SK-N-SH (cell line): ENCODE measurements around the gene E4F1.

Source experiments
- EZH2phosphoT487 ChIP-seq: fragments of 200-600 bp; sonication (generic); IDR thresholded peaks from 2 replicates; pipeline ENCODE4 v1.6.1; 2017; ENCODE audit warnings: low read depth, mixed run types, mild to moderate bottlenecking, antibody characterized with exemption, moderate library complexity, borderline replicate concordance
- GABPA ChIP-seq: IDR thresholded peaks from 2 replicates; pipeline ENCODE4 v1.4.0; 2012; ENCODE audit warnings: low read depth, mild to moderate bottlenecking
- MXI1 ChIP-seq: IDR thresholded peaks from 2 replicates; pipeline ENCODE4 v1.6.1; 2012; ENCODE audit warnings: mild to moderate bottlenecking, low read depth, low read length, improper control_type of control experiment
- NFIC ChIP-seq: IDR thresholded peaks from 2 replicates; pipeline ENCODE4 v1.4.0; 2012; ENCODE audit warnings: borderline replicate concordance
- RAD21 ChIP-seq: IDR thresholded peaks from 2 replicates; pipeline ENCODE4 v1.6.1; 2012; ENCODE audit warnings: mild to moderate bottlenecking, low read length
- RFX5 ChIP-seq: IDR thresholded peaks from 2 replicates; pipeline ENCODE4 v1.6.1; 2012; ENCODE audit warnings: mild to moderate bottlenecking, improper control_type of control experiment, low read length
- TAF1 ChIP-seq: IDR thresholded peaks from 2 replicates; pipeline ENCODE4 v1.6.1; 2012; ENCODE audit warnings: low read depth, mild to moderate bottlenecking, low read length, moderate library complexity, borderline replicate concordance
- YY1 ChIP-seq: IDR thresholded peaks from 2 replicates; pipeline ENCODE4 v1.4.0; 2012; ENCODE audit warnings: low read depth, mild to moderate bottlenecking
- TF ChIP-seq, protein P1 (sequence below): IDR thresholded peaks from 2 replicates; pipeline ENCODE4 v1.6.1; 2012; ENCODE audit warnings: mild to moderate bottlenecking, low read depth, low read length, moderate library complexity
- TF ChIP-seq, protein P2 (sequence below): fragments of 200-600 bp; sonication (generic); IDR thresholded peaks from 2 replicates; pipeline ENCODE4 v1.6.1; 2017; ENCODE audit warnings: antibody characterized with exemption, mild to moderate bottlenecking, moderate library complexity
- TF ChIP-seq, protein P3 (sequence below): IDR thresholded peaks from 2 replicates; pipeline ENCODE4 v1.4.0; 2012; ENCODE audit warnings: low read depth
- TF ChIP-seq, protein P4 (sequence below): IDR thresholded peaks from 2 replicates; pipeline ENCODE4 v1.4.0; 2012; ENCODE audit warnings: low read depth, borderline replicate concordance
- TF ChIP-seq, protein P5 (sequence below): IDR thresholded peaks from 2 replicates; pipeline ENCODE4; 2012

DNA sequence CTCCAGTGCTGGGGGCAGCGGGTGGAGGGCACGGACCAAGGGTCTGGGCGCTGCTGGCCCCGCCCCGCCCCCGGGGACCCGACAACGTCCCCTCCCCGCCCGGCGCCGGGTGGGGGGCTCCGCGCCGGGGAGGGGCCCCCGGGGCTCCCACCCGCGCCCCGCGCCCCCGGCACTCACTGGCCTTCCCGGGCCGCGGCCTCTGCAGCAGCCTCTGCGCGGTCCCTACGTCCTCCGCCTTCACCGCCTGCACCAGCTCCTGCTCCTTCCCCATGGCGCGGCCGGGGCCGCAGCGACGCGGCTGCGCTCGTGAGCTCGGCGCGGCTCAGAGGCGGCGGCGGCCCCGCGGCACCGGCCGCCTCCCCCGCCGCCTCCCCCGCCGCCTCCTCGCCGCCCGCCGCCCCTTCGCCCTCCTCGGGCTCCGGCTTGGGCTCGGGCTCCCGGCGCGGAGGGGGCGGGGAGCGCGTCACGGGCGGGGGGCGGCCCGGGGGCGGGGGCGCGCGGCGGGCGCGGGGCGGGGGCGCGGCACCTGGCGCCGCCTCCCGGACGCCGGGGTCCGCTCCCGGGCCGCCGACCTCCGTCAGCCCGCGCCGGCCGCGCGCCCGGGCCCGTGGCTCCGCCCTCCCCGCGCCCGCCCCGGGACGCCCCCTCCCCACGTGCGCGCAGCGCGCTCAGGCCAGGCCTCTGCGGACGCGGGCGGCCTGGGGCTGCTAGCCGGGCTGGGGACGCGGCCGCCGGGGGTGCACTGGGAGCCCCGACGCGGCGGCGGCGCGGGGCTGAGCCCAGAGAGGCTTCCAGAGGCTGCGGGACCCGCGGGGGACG is 27.0 kb upstream of the E4F1 start, which contains the start of gene CASKIN1:
- TF ChIP-seq, protein P1, sequence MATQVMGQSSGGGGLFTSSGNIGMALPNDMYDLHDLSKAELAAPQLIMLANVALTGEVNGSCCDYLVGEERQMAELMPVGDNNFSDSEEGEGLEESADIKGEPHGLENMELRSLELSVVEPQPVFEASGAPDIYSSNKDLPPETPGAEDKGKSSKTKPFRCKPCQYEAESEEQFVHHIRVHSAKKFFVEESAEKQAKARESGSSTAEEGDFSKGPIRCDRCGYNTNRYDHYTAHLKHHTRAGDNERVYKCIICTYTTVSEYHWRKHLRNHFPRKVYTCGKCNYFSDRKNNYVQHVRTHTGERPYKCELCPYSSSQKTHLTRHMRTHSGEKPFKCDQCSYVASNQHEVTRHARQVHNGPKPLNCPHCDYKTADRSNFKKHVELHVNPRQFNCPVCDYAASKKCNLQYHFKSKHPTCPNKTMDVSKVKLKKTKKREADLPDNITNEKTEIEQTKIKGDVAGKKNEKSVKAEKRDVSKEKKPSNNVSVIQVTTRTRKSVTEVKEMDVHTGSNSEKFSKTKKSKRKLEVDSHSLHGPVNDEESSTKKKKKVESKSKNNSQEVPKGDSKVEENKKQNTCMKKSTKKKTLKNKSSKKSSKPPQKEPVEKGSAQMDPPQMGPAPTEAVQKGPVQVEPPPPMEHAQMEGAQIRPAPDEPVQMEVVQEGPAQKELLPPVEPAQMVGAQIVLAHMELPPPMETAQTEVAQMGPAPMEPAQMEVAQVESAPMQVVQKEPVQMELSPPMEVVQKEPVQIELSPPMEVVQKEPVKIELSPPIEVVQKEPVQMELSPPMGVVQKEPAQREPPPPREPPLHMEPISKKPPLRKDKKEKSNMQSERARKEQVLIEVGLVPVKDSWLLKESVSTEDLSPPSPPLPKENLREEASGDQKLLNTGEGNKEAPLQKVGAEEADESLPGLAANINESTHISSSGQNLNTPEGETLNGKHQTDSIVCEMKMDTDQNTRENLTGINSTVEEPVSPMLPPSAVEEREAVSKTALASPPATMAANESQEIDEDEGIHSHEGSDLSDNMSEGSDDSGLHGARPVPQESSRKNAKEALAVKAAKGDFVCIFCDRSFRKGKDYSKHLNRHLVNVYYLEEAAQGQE, result no peak
- TF ChIP-seq EZH2phosphoT487, result no peak
- TF ChIP-seq, protein P2, sequence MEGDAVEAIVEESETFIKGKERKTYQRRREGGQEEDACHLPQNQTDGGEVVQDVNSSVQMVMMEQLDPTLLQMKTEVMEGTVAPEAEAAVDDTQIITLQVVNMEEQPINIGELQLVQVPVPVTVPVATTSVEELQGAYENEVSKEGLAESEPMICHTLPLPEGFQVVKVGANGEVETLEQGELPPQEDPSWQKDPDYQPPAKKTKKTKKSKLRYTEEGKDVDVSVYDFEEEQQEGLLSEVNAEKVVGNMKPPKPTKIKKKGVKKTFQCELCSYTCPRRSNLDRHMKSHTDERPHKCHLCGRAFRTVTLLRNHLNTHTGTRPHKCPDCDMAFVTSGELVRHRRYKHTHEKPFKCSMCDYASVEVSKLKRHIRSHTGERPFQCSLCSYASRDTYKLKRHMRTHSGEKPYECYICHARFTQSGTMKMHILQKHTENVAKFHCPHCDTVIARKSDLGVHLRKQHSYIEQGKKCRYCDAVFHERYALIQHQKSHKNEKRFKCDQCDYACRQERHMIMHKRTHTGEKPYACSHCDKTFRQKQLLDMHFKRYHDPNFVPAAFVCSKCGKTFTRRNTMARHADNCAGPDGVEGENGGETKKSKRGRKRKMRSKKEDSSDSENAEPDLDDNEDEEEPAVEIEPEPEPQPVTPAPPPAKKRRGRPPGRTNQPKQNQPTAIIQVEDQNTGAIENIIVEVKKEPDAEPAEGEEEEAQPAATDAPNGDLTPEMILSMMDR, result no peak
- no peak for TF ChIP-seq RAD21
- TF ChIP-seq, protein P3, sequence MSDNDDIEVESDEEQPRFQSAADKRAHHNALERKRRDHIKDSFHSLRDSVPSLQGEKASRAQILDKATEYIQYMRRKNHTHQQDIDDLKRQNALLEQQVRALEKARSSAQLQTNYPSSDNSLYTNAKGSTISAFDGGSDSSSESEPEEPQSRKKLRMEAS, result no peak
- TF ChIP-seq, protein P4, sequence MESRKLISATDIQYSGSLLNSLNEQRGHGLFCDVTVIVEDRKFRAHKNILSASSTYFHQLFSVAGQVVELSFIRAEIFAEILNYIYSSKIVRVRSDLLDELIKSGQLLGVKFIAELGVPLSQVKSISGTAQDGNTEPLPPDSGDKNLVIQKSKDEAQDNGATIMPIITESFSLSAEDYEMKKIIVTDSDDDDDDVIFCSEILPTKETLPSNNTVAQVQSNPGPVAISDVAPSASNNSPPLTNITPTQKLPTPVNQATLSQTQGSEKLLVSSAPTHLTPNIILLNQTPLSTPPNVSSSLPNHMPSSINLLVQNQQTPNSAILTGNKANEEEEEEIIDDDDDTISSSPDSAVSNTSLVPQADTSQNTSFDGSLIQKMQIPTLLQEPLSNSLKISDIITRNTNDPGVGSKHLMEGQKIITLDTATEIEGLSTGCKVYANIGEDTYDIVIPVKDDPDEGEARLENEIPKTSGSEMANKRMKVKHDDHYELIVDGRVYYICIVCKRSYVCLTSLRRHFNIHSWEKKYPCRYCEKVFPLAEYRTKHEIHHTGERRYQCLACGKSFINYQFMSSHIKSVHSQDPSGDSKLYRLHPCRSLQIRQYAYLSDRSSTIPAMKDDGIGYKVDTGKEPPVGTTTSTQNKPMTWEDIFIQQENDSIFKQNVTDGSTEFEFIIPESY, result no peak
- TF ChIP-seq GABPA, result no peak
- TF ChIP-seq, protein P5, sequence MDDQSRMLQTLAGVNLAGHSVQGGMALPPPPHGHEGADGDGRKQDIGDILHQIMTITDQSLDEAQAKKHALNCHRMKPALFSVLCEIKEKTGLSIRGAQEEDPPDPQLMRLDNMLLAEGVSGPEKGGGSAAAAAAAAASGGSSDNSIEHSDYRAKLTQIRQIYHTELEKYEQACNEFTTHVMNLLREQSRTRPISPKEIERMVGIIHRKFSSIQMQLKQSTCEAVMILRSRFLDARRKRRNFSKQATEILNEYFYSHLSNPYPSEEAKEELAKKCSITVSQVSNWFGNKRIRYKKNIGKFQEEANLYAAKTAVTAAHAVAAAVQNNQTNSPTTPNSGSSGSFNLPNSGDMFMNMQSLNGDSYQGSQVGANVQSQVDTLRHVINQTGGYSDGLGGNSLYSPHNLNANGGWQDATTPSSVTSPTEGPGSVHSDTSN, result no peak
- TF ChIP-seq NFIC, result no peak
- TF ChIP-seq MXI1, result no peak; the same call in 1 of the 2 replicates
- TF ChIP-seq TAF1, result no peak
- no peak for TF ChIP-seq YY1
- TF ChIP-seq RFX5, result no peak
